HFF-Myc (cell line): Measurements from ENCODE around the gene SIDT1.

Experiments used
- DNase-seq: peaks from one replicate; pipeline ENCODE4 v3.0.0-alpha.2; 2011; ENCODE audit warnings: low read depth; ENCODE audit errors: extremely low read depth
- H3K4me3 ChIP-seq: replicated peaks from 2 replicates; pipeline ENCODE4 v1.5.1; 2011; ENCODE audit warnings: low read depth, mild to moderate bottlenecking, control low read depth, low read length
- CTCF ChIP-seq: IDR thresholded peaks from 2 replicates; pipeline ENCODE4 v1.5.1; 2012; ENCODE audit warnings: mild to moderate bottlenecking, low read depth, low read length, control low read depth; ENCODE audit errors: missing control alignments

The SIDT1 gene

GRCh38 chr3:113614402-113614801, 82.0 kb downstream of the SIDT1 start:
- DNase-seq: no peak
- H3K4me3 ChIP-seq: no peak overlapping the region
- no peak for TF ChIP-seq CTCF

GRCh38 chr3:113615976-113616375, 83.6 kb downstream of the SIDT1 start:
- H3K4me3 ChIP-seq: no peak overlapping the region
- no peak for TF ChIP-seq CTCF
- no peak for DNase-seq

- no peak for DNase-seq
- TF ChIP-seq CTCF: no peak
- H3K4me3 ChIP-seq: no peak overlapping the region
Measured at GRCh38 chr3:113617726-113618125, 85.4 kb downstream of the SIDT1 start.

GRCh38 chr3:113620091-113620490, 87.7 kb downstream of the SIDT1 start:
- DNase-seq: no peak
- H3K4me3 ChIP-seq: no peak overlapping the region
- TF ChIP-seq CTCF: no peak

GRCh38 chr3:113623324-113623723, 91.0 kb downstream of the SIDT1 start:
- no peak for DNase-seq
- H3K4me3 ChIP-seq: no peak overlapping the region
- TF ChIP-seq CTCF: no peak

- no peak for TF ChIP-seq CTCF
- DNase-seq: no peak
- H3K4me3 ChIP-seq: no peak overlapping the region
Measured at GRCh38 chr3:113623811-113624210, 91.5 kb downstream of the SIDT1 start.

GRCh38 chr3:113625834-113626233, 93.5 kb downstream of the SIDT1 start:
- DNase-seq: no peak
- TF ChIP-seq CTCF: no peak
- H3K4me3 ChIP-seq: no peak overlapping the region
